D721Med (cell line): Measurements from ENCODE around the gene UVRAG.

ENCODE experiments used
- DNase-seq: peaks from one replicate; pipeline ENCODE4 v3.0.0; 2011; ENCODE audit warnings: low spot score; ENCODE audit not compliant: insufficient read length
- FAIRE-seq: peaks from 2 replicates; lab custom pipeline; 2011; peaks lifted over from hg19 to GRCh38; lab: Jason Lieb, UNC
- CTCF ChIP-seq: IDR thresholded peaks from 2 replicates; pipeline ENCODE4 v1.5.1; 2012; ENCODE audit warnings: mild to moderate bottlenecking, control low read depth; ENCODE audit not compliant: insufficient read depth; ENCODE audit errors: missing control alignments

Gene UVRAG

GRCh38 chr11:76103460-76103859 lies 288.4 kb downstream of the UVRAG start:
- no peak for FAIRE-seq
- TF ChIP-seq CTCF: no peak
- DNase-seq: no peak

GRCh38 chr11:76104285-76104684 lies 289.3 kb downstream of the UVRAG start:
- TF ChIP-seq CTCF: no peak
- DNase-seq (no peak), FAIRE-seq (no peak)

GRCh38 chr11:76105637-76106036 lies 290.6 kb downstream of the UVRAG start:
- FAIRE-seq: no peak
- TF ChIP-seq CTCF: no peak

GRCh38 chr11:76107971-76108370 lies 293.0 kb downstream of the UVRAG start:
- TF ChIP-seq CTCF: no peak
- no peak for FAIRE-seq
- DNase-seq: no peak

More at GRCh38 chr11:76105637-76106036, 290.6 kb downstream of the UVRAG start:
- DNase-seq: no peak

- DNase-seq (no peak), FAIRE-seq (no peak)
- TF ChIP-seq CTCF: no peak
These were observed 299.2 kb downstream of the UVRAG start for GRCh38 chr11:76114238-76114637.

GRCh38 chr11:76115555-76115954 lies 300.5 kb downstream of the UVRAG start:
- no peak for DNase-seq
- TF ChIP-seq CTCF: no peak
- FAIRE-seq: no peak

GRCh38 chr11:76119032-76119431 lies 304.0 kb downstream of the UVRAG start:
- no peak for TF ChIP-seq CTCF
- no peak for DNase-seq
- no peak for FAIRE-seq
